HepG2 (cell line): Measurements from ENCODE around the gene GPR61. TPM values are rescaled to one million over a fixed set of nuclear protein-coding genes. Genes with fewer than 3 reads are reported as not detected.

Experiments
- CCAR2 ChIP-seq: fragments of 200-400 bp; formaldehyde crosslinking; optimal IDR thresholded peaks from 2 replicates; pipeline ENCODE3; 2018; ENCODE audit warnings: low read depth, mild to moderate bottlenecking, low read length, moderate library complexity
- CEBPZ ChIP-seq: IDR thresholded peaks from 2 replicates; pipeline ENCODE4 v1.6.1; 2012; ENCODE audit warnings: low read length, improper control_type of control experiment
- DPF2 ChIP-seq: sonication (generic); formaldehyde crosslinking; IDR thresholded peaks from 2 replicates; pipeline ENCODE4 v1.4.0; 2020; ENCODE audit warnings: mild to moderate bottlenecking, low read depth, missing genetic modification reagents, borderline replicate concordance
- GFI1 ChIP-seq: sonication (generic); formaldehyde crosslinking; IDR thresholded peaks from 2 replicates; pipeline ENCODE4 v1.5.0; 2020; ENCODE audit warnings: missing genetic modification reagents, mild to moderate bottlenecking, borderline replicate concordance
- KAT7 ChIP-seq: IDR thresholded peaks from 2 replicates; pipeline ENCODE4 v1.6.1; 2018; ENCODE audit warnings: borderline replicate concordance, missing compliant biosample characterization
- MATR3 ChIP-seq: sonication (generic); formaldehyde crosslinking; IDR thresholded peaks from 2 replicates; pipeline ENCODE4 v1.4.0; 2020; ENCODE audit warnings: missing genetic modification reagents
- MED13 ChIP-seq: sonication (generic); formaldehyde crosslinking; IDR thresholded peaks from 2 replicates; pipeline ENCODE4 v1.5.0; 2020; ENCODE audit warnings: missing genetic modification reagents
- MTA1 ChIP-seq: sonication (generic); formaldehyde crosslinking; IDR thresholded peaks from 2 replicates; pipeline ENCODE4 v1.4.0; 2020; ENCODE audit warnings: missing genetic modification reagents, mild to moderate bottlenecking, borderline replicate concordance
- NFIC ChIP-seq: IDR thresholded peaks from 2 replicates; pipeline ENCODE4 v1.6.1; 2012; ENCODE audit warnings: mild to moderate bottlenecking, low read length, inconsistent platforms
- SMC3 ChIP-seq: IDR thresholded peaks from 2 replicates; pipeline ENCODE4 v1.6.1; 2011; ENCODE audit warnings: low read length, improper control_type of control experiment
- SNAPC2 ChIP-seq: sonication (generic); formaldehyde crosslinking; IDR thresholded peaks from 2 replicates; pipeline ENCODE4 v1.8.1; 2022; ENCODE audit warnings: mild to moderate bottlenecking, missing genetic modification reagents
- TBX3 ChIP-seq: fragments of 450-650 bp; IDR thresholded peaks from 2 replicates; pipeline ENCODE4 v1.6.1; 2017; ENCODE audit warnings: antibody characterized with exemption, mild to moderate bottlenecking, inconsistent platforms, borderline replicate concordance
- TOE1 ChIP-seq: sonication (generic); formaldehyde crosslinking; IDR thresholded peaks from 2 replicates; pipeline ENCODE4 v1.4.0; 2020; ENCODE audit warnings: mild to moderate bottlenecking, missing genetic modification reagents
- TOPORS ChIP-seq: sonication (generic); formaldehyde crosslinking; IDR thresholded peaks from 2 replicates; pipeline ENCODE4 v1.8.0; 2023; ENCODE audit warnings: mild to moderate bottlenecking, missing genetic modification reagents
- ZBED4 ChIP-seq: sonication (generic); formaldehyde crosslinking; IDR thresholded peaks from 2 replicates; pipeline ENCODE4 v1.4.0; 2020; ENCODE audit warnings: missing genetic modification reagents, borderline replicate concordance
- ZBTB25 ChIP-seq: IDR thresholded peaks from 2 replicates; pipeline ENCODE4 v1.6.1; 2018; ENCODE audit warnings: missing genetic modification reagents
- ZBTB8A ChIP-seq: sonication (generic); formaldehyde crosslinking; IDR thresholded peaks from 2 replicates; pipeline ENCODE4 v1.4.0; 2020; ENCODE audit warnings: mild to moderate bottlenecking, low read depth, missing genetic modification reagents, borderline replicate concordance
- ZFP37 ChIP-seq: sonication (generic); formaldehyde crosslinking; IDR thresholded peaks from 2 replicates; pipeline ENCODE4 v1.4.0; 2020; ENCODE audit warnings: missing genetic modification reagents, borderline replicate concordance
- ZFYVE20 ChIP-seq: sonication (generic); formaldehyde crosslinking; IDR thresholded peaks from 2 replicates; pipeline ENCODE4 v1.8.0; 2023; ENCODE audit warnings: low read depth, mild to moderate bottlenecking, moderate library complexity, missing genetic modification reagents, borderline replicate concordance
- ZNF230 ChIP-seq: sonication (generic); formaldehyde crosslinking; IDR thresholded peaks from 2 replicates; pipeline ENCODE4 v1.4.0; 2020; ENCODE audit warnings: mild to moderate bottlenecking, missing genetic modification reagents
- ZNF510 ChIP-seq: sonication (generic); formaldehyde crosslinking; IDR thresholded peaks from 2 replicates; pipeline ENCODE4 v1.4.0; 2020; ENCODE audit warnings: low read depth, mild to moderate bottlenecking, missing genetic modification reagents
- ZNF605 ChIP-seq: sonication (generic); formaldehyde crosslinking; IDR thresholded peaks from 2 replicates; pipeline ENCODE4 v1.8.0; 2022; ENCODE audit warnings: mild to moderate bottlenecking, missing genetic modification reagents
- ZNF773 ChIP-seq: sonication (generic); formaldehyde crosslinking; IDR thresholded peaks from 2 replicates; pipeline ENCODE4 v1.4.0; 2020; ENCODE audit warnings: missing genetic modification reagents, borderline replicate concordance
- polyA plus RNA-seq, 8 experiments: library from polyadenylated mRNA; depleted of rRNA in 3 of 8; stranded (reverse) in 7 of 8; unstranded in 1 of 8; fragments of >200 nt; fragmentation: Illumina TruSeq in 4 of 8; extraction: Trizol in 4 of 8; gene quantifications; 2 replicates each; pipeline versions ENCODE4 v1.2.1 to v1.2.3, GENCODE V29; 2011 to 2016; ENCODE audit warnings: low read depth in 4 of 8, missing spikeins in 1 of 8, mixed read lengths in 1 of 8; ENCODE audit not compliant: insufficient read depth in 1 of 8
- total RNA-seq, 5 experiments: library from RNA; depleted of rRNA; stranded (reverse); fragments of >200 nt; fragmentation: Illumina TruSeq; extraction: Trizol; gene quantifications; 2 replicates each; pipeline ENCODE4 v1.2.3, GENCODE V29; 2016; ENCODE audit warnings: low read depth in 1 of 5

The GPR61 gene
- total and polyA plus RNA-seq, 2 of the 13 experiments (the other 11 are each of a cell fraction or from before 2014, with no cell fraction given), result not detected

- TF ChIP-seq CEBPZ (no peak), ZNF773 (CRISPR knock-in tag) (no peak), NFIC (no peak), SMC3 (peak; percentile 60), ZFYVE20 (CRISPR knock-in tag) (no peak), GFI1 (CRISPR knock-in tag) (no peak), MATR3 (CRISPR knock-in tag) (no peak), ZNF510 (no peak), KAT7 (CRISPR knock-in tag) (no peak), ZBED4 (no peak), TBX3 (no peak), ZNF605 (CRISPR knock-in tag) (no peak), CCAR2 (no peak), TOPORS (CRISPR knock-in tag) (no peak), ZNF230 (CRISPR knock-in tag) (0 out of 2 replicates have a peak, but pooled peaks have one; percentile 26), DPF2 (CRISPR knock-in tag) (no peak), SNAPC2 (no peak), MED13 (CRISPR knock-in tag) (no peak), ZBTB25 (CRISPR knock-in tag) (no peak), TOE1 (CRISPR knock-in tag) (no peak), MTA1 (0 out of 2 replicates have a peak, but pooled peaks have one; percentile 29), ZFP37 (CRISPR knock-in tag) (no peak), ZBTB8A (CRISPR knock-in tag) (no peak)
These were observed 7.1 kb upstream of the GPR61 start (continued) for GRCh38 chr1:109532365-109533136.
